GM21360 (cell line): ENCODE measurements around the gene USP31.

Experiments used
- ATAC-seq: cut with Tn5 transposase; IDR thresholded peaks from one replicate; pipeline ENCODE4 v1.9.1; 2021; ENCODE audit warnings: mild to moderate bottlenecking, moderate library complexity; ENCODE audit not compliant: unreplicated experiment

Gene USP31

DNA sequence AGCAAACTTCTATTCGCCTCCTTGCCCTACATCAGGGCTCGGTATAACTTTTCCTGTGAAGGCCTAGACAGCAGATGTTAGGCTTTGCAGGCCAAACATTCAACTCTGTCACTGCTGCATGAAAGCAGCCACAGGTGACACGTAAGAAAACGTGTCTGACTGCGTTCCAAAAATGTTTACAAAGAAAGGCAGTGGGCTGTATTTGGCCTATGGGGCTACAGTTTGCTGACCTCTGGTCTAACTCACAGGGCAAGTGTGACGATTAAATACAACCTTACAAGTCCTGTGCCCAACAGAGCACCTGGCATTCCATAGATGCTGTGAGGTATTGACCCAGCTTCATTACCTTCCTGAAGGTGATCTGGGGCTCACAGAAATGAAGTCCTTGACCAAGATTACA is 79.4 kb downstream of the USP31 start:
- ATAC-seq: no peak

GRCh38 chr16:23068079-23068736 is 81.0 kb downstream of the USP31 start:
- no peak for ATAC-seq

DNA sequence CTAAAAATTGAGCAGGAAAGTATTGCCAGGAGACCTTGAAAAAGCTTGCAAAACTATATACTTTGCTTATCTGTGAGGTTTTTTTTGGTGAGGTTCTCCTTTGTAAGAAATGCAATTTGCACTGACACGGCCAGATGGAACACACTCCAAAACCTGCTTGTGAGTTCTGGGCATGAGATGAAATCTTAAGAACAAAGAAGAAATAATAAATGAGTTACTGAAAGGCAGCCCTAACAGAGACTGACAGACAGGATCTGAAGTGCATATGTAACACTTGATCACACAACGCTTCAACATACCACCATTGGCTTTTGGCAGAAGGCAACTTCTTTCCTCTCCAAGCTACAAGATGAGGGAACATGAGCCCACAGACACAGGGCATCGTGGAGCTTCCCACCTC is 82.6 kb downstream of the USP31 start:
- no peak for ATAC-seq

- ATAC-seq: no peak
Measured at GRCh38 chr16:23064639-23065038, 84.6 kb downstream of the USP31 start.

GRCh38 chr16:23062524-23062923 is 86.7 kb downstream of the USP31 start:
- ATAC-seq: no peak

DNA sequence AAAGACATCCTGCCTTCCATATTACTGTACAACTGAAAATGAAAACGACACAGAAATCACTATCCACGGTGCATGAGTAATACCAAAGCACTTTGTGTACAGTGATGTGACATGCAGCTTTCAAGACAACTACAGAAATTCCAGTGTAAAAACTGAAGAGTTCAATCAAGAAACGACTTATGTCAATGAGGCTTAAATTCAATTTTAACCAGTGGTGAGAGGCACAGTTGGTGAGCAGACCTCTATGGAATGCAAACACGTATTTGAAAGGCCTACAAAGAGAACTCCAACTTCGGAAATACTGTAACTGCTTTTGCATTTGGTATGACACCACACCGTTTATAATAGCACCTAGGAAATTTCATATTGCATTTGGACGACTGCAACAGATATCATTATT is 87.6 kb downstream of the USP31 start:
- no peak for ATAC-seq

DNA sequence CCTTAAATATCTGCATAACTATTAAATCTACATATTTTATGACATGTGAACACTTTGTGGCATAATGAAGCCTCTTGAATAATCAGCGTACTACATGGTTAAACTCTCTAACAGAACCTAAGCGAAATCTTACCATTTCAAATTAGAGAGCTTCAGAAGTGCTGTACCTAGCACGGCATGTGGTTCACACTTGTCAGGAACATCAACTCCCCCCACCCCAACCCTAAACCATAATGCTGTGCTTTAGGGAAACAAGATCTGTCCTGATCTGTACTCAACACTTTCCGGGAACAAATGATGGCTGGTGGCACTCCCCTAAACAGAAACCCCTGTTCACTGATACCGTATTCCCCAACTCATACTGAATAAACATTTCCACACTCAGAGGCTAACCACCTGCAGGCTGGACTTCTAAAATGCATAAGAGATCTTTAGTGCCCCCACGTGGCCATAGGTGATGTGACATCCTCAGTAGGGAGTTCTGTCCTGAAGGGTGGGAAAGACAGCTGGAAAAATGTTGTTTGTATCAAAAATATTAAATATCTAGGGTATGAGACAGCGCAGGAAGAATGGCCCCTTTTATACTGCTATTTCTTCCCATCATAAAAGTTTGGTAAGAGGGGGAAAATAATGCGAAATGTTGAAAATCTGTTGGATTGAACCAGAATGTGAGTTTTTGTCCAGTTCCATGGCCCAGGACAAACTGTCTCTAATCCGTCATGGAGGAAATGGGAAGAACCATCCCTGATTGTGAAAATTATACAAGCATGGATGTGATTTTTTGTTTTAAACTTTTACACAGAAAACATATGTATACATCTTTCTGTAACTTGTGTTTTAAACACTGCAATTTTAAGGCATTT is 88.6 kb downstream of the USP31 start:
- no peak for ATAC-seq

GRCh38 chr16:23059433-23059832 is 89.8 kb downstream of the USP31 start:
- ATAC-seq: no peak

DNA sequence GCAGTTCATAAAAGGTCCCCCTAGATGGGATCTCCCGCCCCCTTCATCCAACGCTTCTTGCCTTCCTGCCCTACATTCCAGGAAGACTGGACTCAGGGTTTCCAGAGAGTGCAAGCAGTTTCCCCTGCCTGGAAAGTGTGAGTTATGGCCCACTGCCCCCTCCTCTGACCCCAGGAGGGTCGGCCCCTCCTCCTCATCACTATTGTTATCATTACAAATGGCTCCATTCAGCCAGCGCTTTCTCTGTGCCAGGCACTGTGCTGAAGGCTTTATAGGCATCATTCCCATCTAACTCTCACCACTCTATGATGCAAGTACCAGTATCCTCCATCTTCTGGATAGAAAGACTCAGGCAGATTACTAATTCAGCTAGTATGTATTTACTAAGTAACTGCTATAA is 90.7 kb downstream of the USP31 start:
- no peak for ATAC-seq

DNA sequence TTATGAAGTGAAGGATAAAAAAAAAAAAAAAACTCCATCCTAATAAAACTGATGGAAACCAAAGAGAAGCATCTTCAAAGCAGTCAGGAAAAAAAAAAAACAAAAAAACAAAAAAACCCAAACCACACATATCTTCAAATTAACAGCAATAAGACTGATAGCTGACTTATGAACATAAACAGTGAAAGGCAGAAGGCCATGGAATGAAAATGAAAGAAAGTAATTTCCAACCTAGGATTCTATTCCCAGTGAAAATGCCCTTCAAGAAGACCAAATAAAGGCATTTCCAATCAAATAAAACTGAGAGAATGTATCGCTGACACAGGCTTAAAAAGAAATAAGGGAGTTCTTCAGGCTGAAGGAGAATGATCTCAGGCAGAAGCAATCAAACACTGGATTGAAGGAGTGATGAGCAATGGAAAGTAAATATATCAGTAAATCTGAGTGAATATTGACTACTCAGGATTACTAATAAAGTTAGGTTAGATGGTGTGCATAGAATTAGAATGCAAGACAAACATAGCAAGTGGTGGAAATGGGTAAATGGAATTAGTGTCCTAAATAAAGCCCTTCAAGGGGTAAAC is 92.1 kb downstream of the USP31 start:
- no peak for ATAC-seq

DNA sequence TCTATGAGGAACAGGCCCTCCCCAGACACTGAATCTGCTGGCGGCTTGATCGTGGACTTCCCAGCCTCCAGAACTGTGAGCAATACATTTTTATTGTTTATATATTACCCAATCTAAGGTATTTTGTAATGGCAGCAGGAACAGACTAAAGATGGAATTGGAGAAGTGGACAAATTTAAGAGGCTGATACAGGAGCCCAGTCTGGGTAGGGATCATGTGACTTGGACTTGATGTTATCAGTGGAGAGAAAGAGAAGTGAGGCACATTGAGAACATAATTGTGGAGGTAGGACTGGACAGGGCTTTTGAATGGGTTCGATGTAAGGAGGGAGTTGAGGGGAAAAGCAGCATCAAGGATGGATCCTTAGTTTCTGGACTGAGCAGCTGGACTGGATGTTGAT is 93.8 kb downstream of the USP31 start:
- ATAC-seq: no peak

DNA sequence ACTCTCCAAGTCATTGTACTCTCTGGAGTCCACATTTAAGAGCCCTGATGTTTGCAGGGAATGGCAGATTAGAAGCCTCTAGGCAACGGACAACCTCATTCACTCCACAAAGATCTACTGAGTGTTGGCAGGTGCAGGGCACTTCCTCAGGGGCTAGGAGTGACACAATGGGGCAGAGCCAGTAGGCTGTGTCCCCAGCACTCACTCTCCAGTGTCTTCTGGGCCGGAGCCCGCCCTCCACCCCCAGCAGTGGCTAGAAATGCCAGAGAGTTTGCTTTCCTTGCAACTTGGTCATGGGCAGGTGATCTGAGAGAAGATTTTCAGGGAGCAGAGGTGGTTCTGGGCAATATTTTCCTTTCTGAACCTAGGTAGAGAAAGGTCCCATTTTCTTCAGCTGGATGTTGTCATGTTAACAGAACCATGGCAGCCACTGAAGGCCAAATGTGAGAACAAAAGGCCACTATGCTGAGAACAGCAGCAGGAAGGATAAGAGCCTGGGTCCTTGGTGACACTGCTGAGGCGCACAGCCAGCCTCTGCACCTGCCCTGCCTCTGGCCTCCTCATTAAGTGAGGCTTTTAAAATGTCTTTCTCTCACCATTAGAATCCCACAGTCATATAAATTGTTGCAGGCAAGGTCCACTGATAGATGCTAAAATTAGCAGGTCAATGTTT is 96.2 kb downstream of the USP31 start:
- ATAC-seq: no peak

- ATAC-seq: no peak
Measured at GRCh38 chr16:23052221-23052620, 97.0 kb downstream of the USP31 start.

- ATAC-seq: no peak
Measured at GRCh38 chr16:23051587-23051986, 97.7 kb downstream of the USP31 start.

DNA sequence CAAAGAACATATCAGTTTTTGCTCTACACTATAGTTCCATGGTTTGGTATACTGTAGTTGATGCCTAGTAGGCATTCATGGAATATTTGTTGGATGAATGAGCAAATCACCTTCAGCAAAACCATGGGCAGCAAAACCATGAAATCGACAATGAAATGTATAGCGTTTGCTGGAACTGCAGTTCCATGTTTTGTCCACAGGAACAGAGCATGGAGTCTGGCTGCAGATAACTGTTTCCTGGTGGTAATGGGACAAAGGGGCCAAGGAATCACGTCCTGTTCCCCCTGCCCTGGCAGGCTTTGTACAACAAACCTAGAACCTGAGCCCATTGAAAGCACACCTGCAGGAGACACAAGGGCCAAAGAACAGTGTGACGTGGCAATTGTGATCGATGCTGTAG is 101.1 kb downstream of the USP31 start:
- no peak for ATAC-seq

DNA sequence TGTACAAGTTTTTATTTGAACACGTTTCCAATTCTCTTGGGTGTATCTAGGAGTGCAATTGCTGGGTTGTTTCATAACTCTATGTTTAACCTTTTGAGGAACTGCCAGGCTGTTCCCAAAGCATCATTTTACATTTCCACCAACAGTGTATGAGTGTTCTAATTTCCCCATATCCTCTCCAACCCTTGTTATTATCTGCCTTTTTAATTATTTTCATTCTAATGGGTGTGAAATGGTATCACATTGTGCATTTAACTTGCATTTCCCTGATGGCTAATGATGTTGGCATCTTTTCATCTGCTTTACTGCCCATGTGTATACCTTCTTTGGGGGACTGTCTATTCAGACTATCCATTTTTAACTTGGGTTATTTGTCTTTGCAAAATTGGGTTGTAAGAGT is 104.2 kb downstream of the USP31 start:
- ATAC-seq: no peak

DNA sequence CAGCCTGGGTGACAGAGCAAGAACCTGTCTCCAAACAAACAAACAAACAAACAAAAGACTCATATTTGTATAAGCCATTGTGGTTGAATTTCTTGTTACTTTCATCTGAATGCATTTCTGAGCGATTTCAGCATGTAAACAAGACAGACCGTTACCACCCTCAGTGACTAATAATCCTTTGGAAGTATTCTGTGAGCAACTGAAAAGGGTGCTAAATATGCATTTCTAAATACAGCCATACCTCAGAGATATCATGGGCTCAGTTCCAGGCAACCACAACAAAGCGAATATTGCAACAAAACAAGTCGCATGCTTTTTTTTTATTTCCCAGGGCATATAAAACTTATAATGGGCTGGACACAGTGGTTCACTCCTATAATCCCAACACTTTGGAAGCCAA is 109.0 kb downstream of the USP31 start:
- no peak for ATAC-seq

GRCh38 chr16:23039118-23039517 is 110.1 kb downstream of the USP31 start:
- ATAC-seq: no peak

GRCh38 chr16:23035240-23035639 is 114.0 kb downstream of the USP31 start:
- ATAC-seq: no peak

- ATAC-seq: no peak
Measured at GRCh38 chr16:23031508-23032098, 117.6 kb downstream of the USP31 start.

DNA sequence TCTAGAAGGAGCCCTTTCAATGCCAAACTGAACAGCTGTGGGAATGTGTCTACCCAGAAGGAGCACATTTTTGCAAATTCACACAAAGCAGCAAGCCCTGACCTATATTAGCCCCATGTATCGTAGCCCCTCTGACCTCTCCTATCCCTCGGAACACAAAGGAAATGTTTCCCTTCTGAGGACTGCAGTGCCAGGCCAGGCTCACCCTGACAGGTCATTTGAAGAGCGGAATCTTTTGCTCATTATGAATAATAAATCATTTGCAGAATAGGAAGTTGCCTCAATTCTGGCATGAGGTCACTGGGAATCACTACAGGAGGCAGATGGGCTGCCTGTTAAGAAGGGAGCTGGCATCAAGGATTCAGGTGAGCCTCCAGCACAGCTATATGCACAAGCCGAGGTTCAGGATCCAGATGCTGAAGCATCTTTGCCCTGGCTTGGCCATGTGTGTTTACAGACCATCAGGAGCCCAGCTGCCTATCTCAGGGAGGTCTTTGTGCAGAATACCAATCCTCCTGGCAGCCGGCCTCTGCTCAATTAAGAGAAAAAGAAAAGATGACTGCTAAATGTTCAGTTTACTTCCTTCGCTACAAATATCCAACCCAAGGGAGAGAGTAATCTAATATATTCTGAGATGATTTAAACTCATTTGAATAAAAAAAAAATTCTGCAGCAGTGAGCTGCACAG is 119.4 kb downstream of the USP31 start:
- ATAC-seq: no peak
